Measurements from ENCODE around the gene PLXNA1.

- TF ChIP-seq CBX3 (IDR thresholded peaks at IDR 0.05; ENCODE audit: borderline replicate concordance, low read depth) (no peak), RAD21 (IDR thresholded peaks at IDR 0.05; ENCODE audit: insufficient read depth, low read depth, low read length) (no peak), MYC (IDR thresholded peaks at IDR 0.05; ENCODE audit: insufficient read depth, insufficient read length, insufficient replicate concordance, low read length, severe bottlenecking) (no peak), CTCF (IDR thresholded peaks at IDR 0.05 in 2 of 3, conservative IDR thresholded peaks at IDR 0.05 in 1 of 3; ENCODE audit: control insufficient read depth in 2 of 3, extremely low read depth in 1 of 3, insufficient read depth in 1 of 3, low read depth in 3 of 3, low read length in 3 of 3) (no peak), ZBTB4 (CRISPR knock-in tag; IDR thresholded peaks at IDR 0.05) (no peak), EED (IDR thresholded peaks at IDR 0.05; ENCODE audit: low read depth) (no peak), MAX (IDR thresholded peaks at IDR 0.05; ENCODE audit: low read depth, low read length) (no peak), REST (IDR thresholded peaks at IDR 0.05; ENCODE audit: low read depth, low read length) (no peak), ETV6 (conservative IDR thresholded peaks at IDR 0.05 in 1 of 2, IDR thresholded peaks at IDR 0.05 in 1 of 2; ENCODE audit: borderline replicate concordance in 1 of 2, low read depth in 1 of 2) (no peak), IRF3 (IDR thresholded peaks at IDR 0.05) (no peak), IKZF2 (IDR thresholded peaks at IDR 0.05) (no peak), POLR2AphosphoS5 (IDR thresholded peaks at IDR 0.05; ENCODE audit: low read length) (no peak), E4F1 (IDR thresholded peaks at IDR 0.05; ENCODE audit: borderline replicate concordance, partially characterized antibody) (no peak)
These were observed 30.5 kb upstream of the PLXNA1 start for GRCh38 chr3:126952261-126952982.
